HepG2 (cell line): ENCODE measurements around the gene BCAN. TPM values are rescaled to one million over a fixed set of nuclear protein-coding genes. Genes with fewer than 3 reads are reported as not detected.

Experiments
- HIVEP1 ChIP-seq: sonication (generic); formaldehyde crosslinking; IDR thresholded peaks from 2 replicates; pipeline ENCODE4 v1.4.0; 2020; ENCODE audit warnings: mild to moderate bottlenecking, missing genetic modification reagents
- RNF2 ChIP-seq: fragments of 450-650 bp; conservative IDR thresholded peaks from 2 replicates; pipeline ENCODE4 v1.6.1; 2016; ENCODE audit warnings: low read depth
- SP5 ChIP-seq: IDR thresholded peaks from 2 replicates; pipeline ENCODE4 v1.6.1; 2016; ENCODE audit warnings: low read depth, borderline replicate concordance
- YEATS4 ChIP-seq: sonication (generic); formaldehyde crosslinking; IDR thresholded peaks from 2 replicates; pipeline ENCODE4 v1.4.0; 2020; ENCODE audit warnings: missing genetic modification reagents, borderline replicate concordance
- ZBTB38 ChIP-seq: sonication (generic); formaldehyde crosslinking; IDR thresholded peaks from 2 replicates; pipeline ENCODE4 v1.5.1; 2020; ENCODE audit warnings: mild to moderate bottlenecking, missing genetic modification reagents
- ZFP90 ChIP-seq: sonication (generic); formaldehyde crosslinking; IDR thresholded peaks from 2 replicates; pipeline ENCODE4 v1.8.0; 2022; ENCODE audit warnings: missing genetic modification reagents, mild to moderate bottlenecking, inconsistent platforms, borderline replicate concordance
- ZNF274 ChIP-seq: sonication (generic); formaldehyde crosslinking; IDR thresholded peaks from 2 replicates; pipeline ENCODE4 v1.5.1; 2020; ENCODE audit warnings: mild to moderate bottlenecking, missing genetic modification reagents
- ZNF776 ChIP-seq: sonication (generic); formaldehyde crosslinking; IDR thresholded peaks from 2 replicates; pipeline ENCODE4 v1.4.0; 2020; ENCODE audit warnings: mild to moderate bottlenecking, missing genetic modification reagents
- ZSCAN12 ChIP-seq: sonication (generic); formaldehyde crosslinking; IDR thresholded peaks from 2 replicates; pipeline ENCODE4 v1.9.0; 2021; ENCODE audit warnings: mild to moderate bottlenecking, missing genetic modification reagents
- ZSCAN30 ChIP-seq: sonication (generic); formaldehyde crosslinking; IDR thresholded peaks from 2 replicates; pipeline ENCODE4 v1.5.0; 2020; ENCODE audit warnings: mild to moderate bottlenecking, missing genetic modification reagents
- polyA plus RNA-seq, 8 experiments: library from polyadenylated mRNA; depleted of rRNA in 3 of 8; stranded (reverse) in 7 of 8; unstranded in 1 of 8; fragments of >200 nt; fragmentation: Illumina TruSeq in 4 of 8; extraction: Trizol in 4 of 8; gene quantifications; 2 replicates each; pipeline versions ENCODE4 v1.2.1 to v1.2.3, GENCODE V29; 2011 to 2016; ENCODE audit warnings: low read depth in 4 of 8, missing spikeins in 1 of 8, mixed read lengths in 1 of 8; ENCODE audit not compliant: insufficient read depth in 1 of 8
- total RNA-seq, 5 experiments: library from RNA; depleted of rRNA; stranded (reverse); fragments of >200 nt; fragmentation: Illumina TruSeq; extraction: Trizol; gene quantifications; 2 replicates each; pipeline ENCODE4 v1.2.3, GENCODE V29; 2016; ENCODE audit warnings: low read depth in 1 of 5
- TF ChIP-seq, protein P1 (sequence below): sonication (generic); formaldehyde crosslinking; IDR thresholded peaks from 2 replicates; pipeline ENCODE4 v1.5.0; 2020; ENCODE audit warnings: mild to moderate bottlenecking, missing genetic modification reagents, borderline replicate concordance
- TF ChIP-seq, protein P2 (sequence below): sonication (generic); formaldehyde crosslinking; IDR thresholded peaks from 2 replicates; pipeline ENCODE4 v1.8.0; 2022; ENCODE audit warnings: missing genetic modification reagents, mild to moderate bottlenecking, moderate library complexity, borderline replicate concordance
- TF ChIP-seq, protein P3 (sequence below): sonication (generic); formaldehyde crosslinking; IDR thresholded peaks from 2 replicates; pipeline ENCODE4 v1.5.1; 2020; ENCODE audit warnings: mild to moderate bottlenecking, missing genetic modification reagents, moderate library complexity
- TF ChIP-seq, protein P4 (sequence below): sonication (generic); formaldehyde crosslinking; IDR thresholded peaks from 2 replicates; pipeline ENCODE4 v1.8.0; 2022; ENCODE audit warnings: low read depth, missing genetic modification reagents
- TF ChIP-seq, protein P5 (sequence below): IDR thresholded peaks from 2 replicates; pipeline ENCODE4 v1.6.1; 2018; ENCODE audit warnings: missing genetic modification reagents, mild to moderate bottlenecking, missing compliant biosample characterization

BCAN gene
- total and polyA plus RNA-seq, 2 of the 13 experiments (the other 11 are each of a cell fraction or from before 2014, with no cell fraction given), result not detected

DNA sequence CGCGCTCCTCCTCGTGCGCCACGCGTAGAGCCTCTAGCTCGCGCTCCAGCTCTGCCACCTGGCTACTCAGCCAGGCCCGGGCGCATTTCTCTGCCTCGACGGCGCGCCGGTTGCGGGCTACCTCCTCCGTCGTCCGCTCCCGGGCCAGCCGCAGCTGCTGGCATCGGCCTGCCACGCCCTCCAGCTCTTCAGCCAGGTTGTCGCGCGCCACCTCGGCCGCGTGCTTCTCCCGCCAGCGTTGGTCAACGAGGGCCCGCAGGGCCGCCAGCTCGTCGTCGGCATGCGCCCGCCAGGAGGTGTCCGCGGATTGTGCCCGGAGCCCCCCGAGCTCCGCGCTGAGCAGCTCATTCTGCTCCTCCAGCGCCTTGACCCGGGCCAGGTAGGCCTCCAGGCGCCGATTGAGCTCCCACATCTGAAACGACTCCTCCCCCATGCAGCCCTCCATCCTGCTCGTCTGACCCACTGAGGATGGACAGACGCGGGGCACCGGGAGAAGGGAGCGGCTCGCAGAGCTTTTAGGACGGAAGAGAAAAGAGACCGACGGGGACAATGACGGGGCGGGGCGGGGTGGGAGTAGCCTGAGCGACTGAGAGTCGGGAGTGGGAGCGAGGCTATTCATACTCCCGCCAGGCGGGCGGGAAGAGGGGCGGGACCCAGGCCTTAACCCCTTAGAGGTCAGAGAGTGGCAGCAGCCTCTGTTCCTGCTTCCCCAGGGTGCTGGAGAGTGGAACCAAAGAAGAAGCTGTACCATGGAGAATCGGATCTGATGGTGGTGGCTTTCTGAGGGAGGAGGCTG lies 35.1 kb downstream of the BCAN start, which contains the start of gene NES (continued):
- TF ChIP-seq, protein P1, sequence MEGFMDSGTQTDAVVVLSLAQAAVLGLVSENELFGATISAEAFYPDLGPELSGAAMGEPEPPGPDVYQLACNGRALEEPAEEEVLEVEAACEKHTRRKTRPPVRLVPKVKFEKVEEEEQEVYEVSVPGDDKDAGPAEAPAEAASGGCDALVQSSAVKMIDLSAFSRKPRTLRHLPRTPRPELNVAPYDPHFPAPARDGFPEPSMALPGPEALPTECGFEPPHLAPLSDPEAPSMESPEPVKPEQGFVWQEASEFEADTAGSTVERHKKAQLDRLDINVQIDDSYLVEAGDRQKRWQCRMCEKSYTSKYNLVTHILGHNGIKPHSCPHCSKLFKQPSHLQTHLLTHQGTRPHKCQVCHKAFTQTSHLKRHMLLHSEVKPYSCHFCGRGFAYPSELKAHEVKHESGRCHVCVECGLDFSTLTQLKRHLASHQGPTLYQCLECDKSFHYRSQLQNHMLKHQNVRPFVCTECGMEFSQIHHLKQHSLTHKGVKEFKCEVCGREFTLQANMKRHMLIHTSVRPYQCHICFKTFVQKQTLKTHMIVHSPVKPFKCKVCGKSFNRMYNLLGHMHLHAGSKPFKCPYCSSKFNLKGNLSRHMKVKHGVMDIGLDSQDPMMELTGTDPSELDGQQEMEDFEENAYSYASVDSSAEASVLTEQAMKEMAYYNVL (CRISPR knock-in tag), result peak; percentile 49; the same call in 1 of the 2 replicates
- TF ChIP-seq ZFP90 (CRISPR knock-in tag) (0 out of 2 replicates have a peak, but pooled peaks have one; percentile 48), ZNF274 (CRISPR knock-in tag) (no peak), RNF2 (peak; percentile 58; the same call in 1 of the 2 replicates), SP5 (CRISPR knock-in tag) (peak; percentile 85), ZNF776 (CRISPR knock-in tag) (0 out of 2 replicates have a peak, but pooled peaks have one; percentile 16), HIVEP1 (CRISPR knock-in tag) (0 out of 2 replicates have a peak, but pooled peaks have one; percentile 20), ZSCAN30 (CRISPR knock-in tag) (no peak), YEATS4 (no peak), ZBTB38 (peak; percentile 78; the same call in 1 of the 2 replicates), ZSCAN12 (CRISPR knock-in tag) (no peak)
- TF ChIP-seq, protein P2, sequence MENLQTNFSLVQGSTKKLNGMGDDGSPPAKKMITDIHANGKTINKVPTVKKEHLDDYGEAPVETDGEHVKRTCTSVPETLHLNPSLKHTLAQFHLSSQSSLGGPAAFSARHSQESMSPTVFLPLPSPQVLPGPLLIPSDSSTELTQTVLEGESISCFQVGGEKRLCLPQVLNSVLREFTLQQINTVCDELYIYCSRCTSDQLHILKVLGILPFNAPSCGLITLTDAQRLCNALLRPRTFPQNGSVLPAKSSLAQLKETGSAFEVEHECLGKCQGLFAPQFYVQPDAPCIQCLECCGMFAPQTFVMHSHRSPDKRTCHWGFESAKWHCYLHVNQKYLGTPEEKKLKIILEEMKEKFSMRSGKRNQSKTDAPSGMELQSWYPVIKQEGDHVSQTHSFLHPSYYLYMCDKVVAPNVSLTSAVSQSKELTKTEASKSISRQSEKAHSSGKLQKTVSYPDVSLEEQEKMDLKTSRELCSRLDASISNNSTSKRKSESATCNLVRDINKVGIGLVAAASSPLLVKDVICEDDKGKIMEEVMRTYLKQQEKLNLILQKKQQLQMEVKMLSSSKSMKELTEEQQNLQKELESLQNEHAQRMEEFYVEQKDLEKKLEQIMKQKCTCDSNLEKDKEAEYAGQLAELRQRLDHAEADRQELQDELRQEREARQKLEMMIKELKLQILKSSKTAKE (CRISPR knock-in tag), result no peak
- TF ChIP-seq, protein P3, sequence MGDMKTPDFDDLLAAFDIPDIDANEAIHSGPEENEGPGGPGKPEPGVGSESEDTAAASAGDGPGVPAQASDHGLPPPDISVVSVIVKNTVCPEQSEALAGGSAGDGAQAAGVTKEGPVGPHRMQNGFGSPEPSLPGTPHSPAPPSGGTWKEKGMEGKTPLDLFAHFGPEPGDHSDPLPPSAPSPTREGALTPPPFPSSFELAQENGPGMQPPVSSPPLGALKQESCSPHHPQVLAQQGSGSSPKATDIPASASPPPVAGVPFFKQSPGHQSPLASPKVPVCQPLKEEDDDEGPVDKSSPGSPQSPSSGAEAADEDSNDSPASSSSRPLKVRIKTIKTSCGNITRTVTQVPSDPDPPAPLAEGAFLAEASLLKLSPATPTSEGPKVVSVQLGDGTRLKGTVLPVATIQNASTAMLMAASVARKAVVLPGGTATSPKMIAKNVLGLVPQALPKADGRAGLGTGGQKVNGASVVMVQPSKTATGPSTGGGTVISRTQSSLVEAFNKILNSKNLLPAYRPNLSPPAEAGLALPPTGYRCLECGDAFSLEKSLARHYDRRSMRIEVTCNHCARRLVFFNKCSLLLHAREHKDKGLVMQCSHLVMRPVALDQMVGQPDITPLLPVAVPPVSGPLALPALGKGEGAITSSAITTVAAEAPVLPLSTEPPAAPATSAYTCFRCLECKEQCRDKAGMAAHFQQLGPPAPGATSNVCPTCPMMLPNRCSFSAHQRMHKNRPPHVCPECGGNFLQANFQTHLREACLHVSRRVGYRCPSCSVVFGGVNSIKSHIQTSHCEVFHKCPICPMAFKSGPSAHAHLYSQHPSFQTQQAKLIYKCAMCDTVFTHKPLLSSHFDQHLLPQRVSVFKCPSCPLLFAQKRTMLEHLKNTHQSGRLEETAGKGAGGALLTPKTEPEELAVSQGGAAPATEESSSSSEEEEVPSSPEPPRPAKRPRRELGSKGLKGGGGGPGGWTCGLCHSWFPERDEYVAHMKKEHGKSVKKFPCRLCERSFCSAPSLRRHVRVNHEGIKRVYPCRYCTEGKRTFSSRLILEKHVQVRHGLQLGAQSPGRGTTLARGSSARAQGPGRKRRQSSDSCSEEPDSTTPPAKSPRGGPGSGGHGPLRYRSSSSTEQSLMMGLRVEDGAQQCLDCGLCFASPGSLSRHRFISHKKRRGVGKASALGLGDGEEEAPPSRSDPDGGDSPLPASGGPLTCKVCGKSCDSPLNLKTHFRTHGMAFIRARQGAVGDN, result peak; percentile 67
- TF ChIP-seq, protein P4, sequence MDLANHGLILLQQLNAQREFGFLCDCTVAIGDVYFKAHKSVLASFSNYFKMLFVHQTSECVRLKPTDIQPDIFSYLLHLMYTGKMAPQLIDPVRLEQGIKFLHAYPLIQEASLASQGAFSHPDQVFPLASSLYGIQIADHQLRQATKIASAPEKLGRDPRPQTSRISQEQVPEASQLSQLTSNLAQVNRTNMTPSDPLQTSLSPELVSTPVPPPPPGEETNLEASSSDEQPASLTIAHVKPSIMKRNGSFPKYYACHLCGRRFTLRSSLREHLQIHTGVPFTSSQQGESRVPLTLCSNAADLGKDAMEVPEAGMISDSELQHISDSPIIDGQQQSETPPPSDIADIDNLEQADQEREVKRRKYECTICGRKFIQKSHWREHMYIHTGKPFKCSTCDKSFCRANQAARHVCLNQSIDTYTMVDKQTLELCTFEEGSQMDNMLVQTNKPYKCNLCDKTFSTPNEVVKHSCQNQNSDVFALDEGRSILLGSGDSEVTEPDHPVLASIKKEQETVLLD (CRISPR knock-in tag), result no peak
- TF ChIP-seq, protein P5, sequence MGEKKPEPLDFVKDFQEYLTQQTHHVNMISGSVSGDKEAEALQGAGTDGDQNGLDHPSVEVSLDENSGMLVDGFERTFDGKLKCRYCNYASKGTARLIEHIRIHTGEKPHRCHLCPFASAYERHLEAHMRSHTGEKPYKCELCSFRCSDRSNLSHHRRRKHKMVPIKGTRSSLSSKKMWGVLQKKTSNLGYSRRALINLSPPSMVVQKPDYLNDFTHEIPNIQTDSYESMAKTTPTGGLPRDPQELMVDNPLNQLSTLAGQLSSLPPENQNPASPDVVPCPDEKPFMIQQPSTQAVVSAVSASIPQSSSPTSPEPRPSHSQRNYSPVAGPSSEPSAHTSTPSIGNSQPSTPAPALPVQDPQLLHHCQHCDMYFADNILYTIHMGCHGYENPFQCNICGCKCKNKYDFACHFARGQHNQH (CRISPR knock-in tag), result no peak
